Pons (tissue), 1 donor: ENCODE data around the gene RAD52.

ENCODE experiments used
- DNase-seq: peaks from one replicate; pipeline ENCODE4 v3.0.0-alpha.2; 2016; ENCODE audit warnings: low spot score

The RAD52 gene

DNA sequence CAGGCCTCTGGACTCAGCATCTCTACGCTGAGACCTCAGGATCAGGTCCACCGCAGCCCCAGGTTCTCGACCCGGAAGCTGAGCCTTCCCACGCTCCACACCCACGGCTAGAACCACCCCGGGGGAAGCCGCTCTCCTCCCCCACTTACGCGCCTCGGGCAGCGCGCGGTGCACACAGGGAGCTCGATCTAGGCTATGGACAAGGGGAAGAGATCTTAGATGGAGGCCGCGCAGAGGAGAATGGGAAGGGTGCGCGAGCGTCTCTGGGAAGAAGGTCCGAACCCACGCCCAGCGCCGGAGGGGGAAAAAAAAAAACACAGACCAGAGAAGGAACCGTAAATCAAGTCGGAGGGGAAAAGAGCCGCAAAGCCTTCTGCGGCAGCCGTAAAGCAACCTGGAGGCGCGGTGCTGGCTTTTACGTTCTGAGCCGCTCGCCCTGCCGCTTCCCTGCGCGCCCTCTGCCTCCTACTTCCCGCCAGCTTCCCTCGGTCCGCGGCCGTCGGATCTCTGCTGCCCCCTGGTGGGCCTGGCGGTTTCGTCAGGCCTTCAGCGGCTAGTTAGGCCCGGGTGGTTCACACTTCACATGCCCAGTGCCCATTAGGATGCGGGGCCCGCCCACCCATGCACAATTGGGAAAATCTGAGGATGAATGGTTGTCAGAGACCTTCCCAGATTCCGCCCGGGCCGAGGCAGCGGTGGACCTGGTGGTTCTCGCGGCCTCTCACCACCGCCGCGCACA, at the start of gene RAD52:
RAD52 (minus strand) TSS at position 242 of the 739 bp plus-strand sequence. CDS start 16,636 bp downstream, outside the sequence.
- peak; percentile 97 for DNase-seq

DNA sequence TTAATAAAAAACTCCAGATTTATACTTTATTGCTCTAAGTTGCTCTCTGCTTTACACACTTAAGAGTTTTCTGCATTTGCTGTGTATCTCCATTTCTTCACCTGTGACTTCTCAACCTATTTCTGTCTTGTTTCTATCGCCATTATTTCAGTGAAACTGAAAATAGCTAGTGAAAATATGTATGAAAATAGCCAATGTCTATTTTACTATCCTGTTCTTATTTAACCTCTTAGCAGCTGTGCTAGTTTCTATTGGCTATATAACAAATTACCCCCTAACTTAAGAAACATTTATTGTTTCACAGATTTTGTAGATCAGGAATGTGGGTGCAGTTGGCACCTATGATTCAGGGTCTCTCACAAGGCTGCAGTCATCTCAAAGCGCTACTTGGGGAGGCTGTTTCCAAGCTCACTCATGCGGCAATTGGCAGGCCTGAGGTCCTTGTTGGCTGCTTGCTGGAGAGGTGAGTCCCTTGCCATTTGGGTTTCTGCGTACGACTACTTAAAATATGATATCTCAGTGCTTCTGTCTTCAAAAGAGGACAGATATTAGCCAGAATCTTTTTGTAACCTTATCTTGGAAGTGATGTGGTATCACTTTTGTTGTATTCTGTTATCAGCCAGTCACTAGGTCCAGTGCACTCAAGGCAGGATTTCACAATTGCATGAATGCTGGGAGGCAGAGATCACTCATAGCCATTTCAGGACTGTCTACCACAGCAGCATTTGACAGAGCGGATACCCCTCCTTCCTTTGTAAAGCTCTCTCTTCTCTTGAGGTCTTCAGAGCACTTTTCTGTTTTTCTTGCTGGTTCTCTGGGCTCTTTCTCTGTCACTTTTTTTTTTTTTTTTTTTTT, 48.8 kb upstream of the RAD52 start:
- DNase-seq: no peak

DNA sequence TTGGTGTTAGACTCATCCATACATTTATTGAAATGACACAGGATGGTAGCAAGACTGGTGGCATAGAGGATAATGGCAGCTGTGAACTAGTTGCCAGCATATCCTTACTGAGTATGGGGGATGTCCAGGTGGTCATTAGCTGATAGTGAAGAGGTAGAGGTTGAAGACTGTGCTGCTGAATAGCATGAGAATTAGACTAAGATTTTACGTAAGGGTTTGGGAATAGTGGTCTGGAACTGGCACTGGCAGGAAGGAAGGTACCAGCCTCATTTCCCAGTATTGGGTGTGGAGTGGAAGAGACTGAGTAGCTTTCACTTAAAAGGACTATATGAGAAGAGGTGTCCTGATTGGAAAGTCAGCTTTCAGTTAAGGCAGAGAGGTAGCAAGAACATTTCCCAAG, 48.0 kb upstream of the RAD52 start:
- DNase-seq: no peak

DNA sequence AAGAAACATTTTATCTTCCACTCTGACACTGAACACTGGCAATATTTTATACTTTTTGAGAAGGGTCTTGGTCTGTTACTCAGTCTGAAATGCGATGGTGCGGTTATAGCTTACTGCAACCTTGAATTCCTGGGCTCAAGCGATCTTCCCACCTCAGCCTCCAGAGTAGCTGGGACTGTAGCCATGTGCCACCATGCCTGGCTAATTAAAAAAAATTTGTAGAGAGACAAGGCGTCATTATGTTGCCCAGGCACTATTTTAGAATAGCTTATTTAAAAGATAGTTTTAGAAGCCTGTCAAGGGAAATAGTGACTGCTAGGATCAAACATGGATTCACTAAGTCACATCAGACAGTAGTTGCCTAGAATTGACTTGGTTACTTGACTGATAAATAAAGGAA, 47.4 kb upstream of the RAD52 start:
- DNase-seq: no peak

DNA sequence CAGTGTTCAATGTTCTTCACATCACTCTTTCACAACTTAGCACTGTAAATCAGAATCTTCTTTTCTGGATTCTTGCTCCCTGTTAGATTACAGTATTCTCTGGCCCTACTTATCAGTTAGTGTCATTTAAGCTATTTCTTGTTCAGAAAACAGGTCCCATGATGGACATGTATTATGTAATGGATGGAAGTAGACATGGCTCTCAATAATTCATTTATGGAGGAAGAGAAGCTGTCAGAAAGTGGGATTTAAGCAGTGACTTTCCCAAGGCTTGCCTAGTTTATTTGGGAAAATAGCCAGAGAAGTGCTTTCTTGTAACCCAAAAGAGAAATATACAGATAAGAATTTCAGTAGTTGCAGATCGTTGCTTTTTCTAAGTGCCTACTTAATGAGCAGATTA, 43.2 kb upstream of the RAD52 start:
- peak; percentile 13 for DNase-seq

DNA sequence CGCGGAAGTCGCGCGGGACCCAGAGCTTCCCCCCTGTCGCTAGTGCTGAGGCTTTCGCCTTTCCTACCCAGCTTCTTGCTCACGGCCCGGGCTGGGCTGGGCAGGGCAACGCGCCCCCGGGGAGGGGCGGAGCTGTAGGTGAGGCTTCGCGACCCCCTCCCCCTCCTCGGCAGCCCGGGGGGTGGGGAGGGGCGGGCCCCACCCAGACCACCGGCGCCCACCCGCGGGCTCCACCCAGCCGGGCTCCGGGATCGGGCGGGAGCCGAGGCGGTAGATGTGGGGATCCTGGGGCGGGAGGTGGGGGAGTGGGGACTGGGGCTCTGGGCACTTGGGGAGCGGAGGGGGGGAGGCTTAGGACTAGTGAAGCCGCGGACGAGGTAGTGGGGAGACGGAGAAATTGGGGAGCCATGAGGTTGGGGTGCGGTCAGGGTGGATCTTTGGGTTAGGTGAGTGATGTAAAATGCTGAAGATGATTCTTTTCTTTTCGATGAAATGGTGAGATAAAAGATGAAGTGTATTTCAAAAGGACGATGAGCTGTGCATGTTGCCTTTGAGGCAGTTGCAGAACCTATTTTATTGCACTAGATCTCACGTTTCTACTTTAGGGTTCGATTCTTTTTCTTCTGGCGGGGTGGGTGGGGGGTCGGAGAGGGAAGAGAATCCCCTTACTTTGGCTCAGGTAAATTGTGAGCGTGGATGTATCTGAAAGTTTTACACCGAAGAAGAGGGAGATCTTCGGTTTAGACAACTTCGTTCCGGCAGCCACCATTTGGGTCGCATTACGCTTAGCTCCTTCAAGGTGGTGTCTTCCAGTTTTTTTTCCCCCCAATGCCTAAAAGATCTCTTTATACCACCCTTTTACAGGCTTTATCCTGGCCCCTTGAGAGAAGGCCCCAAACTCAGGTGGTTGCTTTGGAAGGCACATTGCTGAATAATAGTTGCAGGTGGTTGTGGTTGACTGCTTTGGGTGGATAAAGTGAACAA, 42.1 kb upstream of the RAD52 start:
- DNase-seq: peak; percentile 35

DNA sequence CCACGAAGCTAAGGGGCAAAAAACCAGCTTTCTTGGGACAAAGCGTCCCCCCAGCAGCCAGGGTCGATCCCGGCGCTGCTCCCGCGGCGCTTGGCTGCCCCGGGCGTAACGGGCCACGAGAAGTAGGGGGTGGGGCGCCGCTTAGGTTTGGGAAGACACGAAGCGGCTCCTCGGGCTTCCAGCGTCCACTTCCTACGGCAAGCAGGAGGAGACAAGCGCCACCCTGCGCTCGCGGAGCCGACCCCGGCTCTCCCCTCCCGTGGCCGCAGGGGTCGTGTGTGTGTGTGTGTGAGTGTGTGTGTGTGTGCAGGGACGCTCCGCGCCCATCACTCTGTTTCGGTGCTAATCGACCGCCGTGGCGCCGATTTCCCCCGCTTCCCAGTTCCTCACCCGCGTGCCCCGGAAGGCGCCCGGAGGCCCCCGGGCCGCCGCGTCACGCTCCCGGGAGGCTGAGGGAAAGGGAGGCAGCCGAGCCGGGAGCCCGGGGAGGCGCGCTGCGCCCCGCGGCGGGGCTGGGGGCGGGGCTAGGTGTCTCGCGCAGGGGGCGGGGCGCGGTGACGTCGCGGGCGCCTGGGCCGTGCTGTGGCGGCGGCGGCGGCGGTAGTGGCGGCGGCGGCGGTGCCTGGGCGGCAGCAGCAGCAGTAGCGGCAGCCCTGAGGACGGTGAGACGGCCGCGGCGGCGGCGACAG, 41.3 kb upstream of the RAD52 start, which contains the start of gene ERC1:
ERC1 (plus strand) TSS at position 563 of the 689 bp plus-strand sequence. CDS start 36,681 bp downstream, outside the sequence.
- peak; percentile 81 for DNase-seq

DNA sequence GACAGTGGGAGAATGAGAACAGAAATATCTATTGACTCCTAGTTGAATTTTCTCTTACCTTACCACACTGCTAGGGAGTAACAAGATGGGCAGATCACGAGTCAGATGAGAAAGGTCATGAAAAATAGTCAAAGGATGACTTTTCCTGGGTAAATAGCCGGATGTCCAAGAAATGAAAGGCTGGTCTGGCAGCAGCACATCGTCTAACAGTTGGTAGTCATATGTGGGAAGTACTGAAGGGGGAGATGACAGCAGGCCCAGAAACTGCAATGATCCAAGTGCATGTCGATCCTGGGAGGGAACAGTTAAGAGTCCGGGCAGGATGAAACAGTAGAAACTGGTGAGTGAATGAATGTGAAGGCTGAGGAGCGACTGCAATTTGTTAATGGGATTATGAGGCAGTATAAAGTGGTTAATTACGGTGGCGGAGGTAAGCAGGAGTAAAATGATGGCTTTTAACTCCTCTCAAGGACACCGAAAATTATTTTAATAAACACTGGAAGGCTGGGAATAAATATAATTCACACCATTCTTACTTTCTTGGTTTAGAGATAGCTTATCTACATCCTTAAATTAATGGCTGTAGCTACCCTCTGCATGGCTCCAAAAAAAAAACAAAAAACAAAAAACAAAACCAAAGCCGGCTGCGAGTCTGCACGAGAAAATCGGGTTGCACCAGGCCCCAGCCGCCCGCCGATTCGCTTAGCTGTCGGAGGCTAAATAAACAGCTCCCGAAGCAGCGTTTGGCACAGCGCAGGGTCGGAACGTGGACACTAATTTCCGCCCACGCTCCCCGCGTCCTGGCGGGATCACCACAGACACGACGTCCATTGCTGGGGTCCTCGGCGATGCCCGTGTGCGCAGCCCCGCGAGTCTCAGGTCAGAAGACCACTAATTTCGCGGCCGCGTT, 40.5 kb upstream of the RAD52 start:
- peak; percentile 49 for DNase-seq

DNA sequence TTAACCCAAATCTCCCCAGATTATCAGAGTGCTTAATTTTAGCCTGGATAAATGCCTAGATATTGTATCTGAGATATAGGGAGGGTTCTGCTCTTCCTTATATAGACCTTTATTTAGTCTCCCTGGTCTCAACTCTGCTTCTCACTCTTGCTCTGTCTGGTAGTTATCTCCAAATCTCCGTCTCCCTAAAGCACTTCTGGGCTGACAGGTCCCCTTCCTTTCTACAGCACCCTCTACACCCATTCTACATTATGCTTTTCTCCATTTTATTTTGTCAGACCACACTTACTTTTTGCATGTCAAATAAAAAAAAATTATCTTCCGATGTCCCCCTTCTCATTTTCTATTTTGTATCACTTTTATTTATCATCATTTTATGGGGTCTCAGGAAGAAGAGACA, 39.6 kb upstream of the RAD52 start:
- DNase-seq: no peak

DNA sequence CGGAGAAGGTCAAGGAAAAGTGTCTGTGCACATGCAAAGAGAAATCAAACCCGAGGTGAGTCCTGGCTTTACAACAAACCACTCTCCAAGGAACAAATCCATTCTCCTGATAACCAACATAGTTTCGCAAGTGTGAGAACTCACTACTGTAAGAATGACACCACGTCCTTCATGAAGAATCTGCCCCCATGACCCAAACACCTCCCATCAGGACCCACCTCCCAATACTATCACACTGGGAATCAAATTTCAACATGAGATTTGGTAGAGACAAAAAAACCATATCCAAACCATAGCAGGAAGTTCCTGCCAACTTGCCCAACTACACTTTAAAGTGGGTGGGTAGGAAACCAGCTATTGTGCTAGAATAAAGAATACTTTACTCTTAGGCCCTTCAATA, 39.2 kb upstream of the RAD52 start:
- DNase-seq: no peak

DNA sequence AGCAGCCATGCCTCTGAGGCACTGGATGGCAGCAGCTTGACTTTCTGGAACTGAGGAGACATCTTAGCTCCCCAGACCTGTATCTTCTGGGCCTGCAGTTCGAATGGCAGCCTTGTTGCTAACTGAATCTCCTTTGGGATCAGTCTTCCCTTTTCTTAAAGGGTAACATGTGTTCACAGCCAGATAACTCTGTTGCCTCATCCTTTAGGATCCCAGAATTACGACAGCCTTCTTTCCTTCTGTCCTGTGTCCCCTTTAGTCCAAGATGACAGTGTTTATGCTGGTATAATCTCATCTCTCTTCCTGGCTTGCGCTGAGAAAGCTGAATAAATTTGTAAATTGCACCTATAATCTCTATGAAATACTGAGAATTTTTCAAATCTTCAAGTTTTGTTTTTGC, 32.5 kb upstream of the RAD52 start:
- no peak for DNase-seq

DNA sequence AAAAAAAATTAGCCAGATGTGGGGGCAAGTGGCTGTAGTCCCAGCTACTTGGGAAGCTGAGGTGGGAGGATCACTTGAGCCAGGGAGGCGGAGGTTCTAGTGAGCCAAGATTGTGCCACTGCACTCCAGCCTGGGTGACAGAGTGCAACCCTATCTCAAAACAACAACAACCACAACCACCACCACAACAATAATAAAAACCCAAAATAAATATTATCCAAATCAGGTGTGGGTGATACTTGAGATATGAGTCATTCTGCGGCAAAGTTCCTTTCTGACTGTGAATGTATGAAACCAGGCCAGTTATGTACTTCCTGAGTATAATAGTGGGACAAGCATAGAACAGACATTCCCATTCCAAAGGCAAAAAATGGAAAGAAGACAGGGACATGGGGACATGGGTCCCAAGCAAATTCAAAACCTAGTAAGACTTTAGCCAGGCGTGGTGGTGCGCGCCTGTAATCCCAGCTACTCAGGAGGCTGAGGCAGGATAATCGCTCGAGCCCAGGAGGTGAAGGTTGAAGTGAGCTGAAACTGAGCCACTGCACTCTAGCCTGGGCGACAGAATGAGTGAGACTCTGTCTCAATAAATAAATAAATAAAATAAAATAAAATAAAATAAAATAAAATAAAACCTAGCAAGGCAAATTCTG, 31.8 kb upstream of the RAD52 start:
- DNase-seq: no peak

DNA sequence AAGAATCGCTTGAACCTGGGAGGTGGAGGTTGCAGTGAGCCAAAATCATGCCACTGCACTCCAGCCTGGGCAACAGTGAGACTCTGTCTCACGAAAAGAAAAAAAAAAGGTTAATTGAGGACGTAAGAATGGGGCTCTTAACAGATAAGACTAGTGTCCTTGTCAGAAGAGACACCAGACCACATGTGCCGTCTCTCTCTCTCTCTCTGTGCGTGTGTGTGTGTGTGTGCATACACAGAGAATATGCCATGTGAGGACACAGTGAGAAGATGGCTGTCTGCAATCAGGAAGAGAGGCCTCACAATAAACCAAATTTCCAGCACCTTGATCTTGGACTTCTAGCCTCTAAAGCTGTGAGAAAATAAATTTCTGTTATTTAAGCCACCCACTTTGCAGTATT, 29.9 kb upstream of the RAD52 start:
- DNase-seq: no peak

DNA sequence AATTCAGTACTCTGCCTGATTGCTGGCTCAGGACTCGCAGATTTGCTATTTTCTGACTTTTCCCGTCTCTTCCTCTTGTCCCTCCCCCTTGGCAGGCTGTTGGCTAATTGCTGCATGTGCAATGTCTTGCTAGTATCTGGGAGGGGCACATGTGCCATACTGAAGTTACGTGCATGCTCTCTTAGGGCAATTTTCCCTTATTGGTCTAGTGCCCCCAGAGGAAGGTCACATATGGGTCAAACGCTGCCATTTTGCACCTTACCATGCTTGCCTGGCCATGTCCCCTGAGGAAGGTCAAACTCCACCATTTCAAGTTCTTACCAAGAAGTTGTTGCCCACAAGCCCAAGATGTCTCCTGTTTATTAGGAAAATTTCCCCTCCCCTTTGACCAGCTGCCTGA, 27.7 kb upstream of the RAD52 start:
- DNase-seq: no peak

DNA sequence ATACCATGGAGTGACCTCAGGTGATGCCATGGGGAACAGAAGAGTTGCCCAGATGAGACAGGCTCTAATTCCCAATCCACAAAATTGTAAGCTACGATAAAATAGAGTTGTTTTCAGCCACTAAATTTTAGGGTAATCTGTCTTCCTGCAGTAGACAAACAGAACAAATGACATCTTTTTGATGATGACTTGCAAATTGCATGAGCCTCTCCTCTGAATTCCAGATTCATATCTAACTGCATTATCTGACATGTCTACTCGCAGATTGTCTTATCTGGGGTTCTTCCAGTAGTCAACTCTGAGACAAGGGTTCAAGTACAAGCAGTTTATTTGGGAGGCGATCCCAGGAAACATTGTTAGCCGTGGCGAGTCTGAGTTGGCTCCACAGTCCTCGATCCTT, 27.1 kb upstream of the RAD52 start:
- DNase-seq: no peak

DNA sequence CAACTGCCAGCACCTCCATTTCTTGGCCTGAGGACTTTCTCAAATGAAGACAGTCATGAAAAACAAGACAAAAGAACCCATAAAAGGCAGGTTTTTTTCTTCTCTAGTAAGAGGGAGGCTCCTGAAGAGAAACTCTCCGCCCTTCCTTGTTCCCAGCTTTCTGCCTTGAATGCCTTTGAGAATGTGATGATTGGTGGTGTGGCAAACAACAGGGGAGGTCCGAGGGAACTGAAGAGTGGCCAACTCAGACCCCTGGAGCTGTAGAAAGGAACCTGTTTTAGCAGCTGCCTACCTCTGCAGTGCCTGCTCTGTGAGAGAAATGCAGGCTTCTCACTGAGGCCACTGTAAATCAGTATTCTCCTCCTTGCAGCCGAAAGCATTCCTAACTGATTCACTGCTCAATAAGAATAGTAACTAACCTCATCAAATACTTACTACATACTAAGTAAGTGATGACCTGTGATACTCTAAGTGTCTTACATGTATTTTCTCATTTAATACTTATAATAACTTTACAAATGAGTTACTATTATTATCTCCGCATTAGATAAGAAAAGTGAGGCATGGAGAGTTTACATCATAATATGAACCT, 24.9 kb upstream of the RAD52 start:
- no peak for DNase-seq

DNA sequence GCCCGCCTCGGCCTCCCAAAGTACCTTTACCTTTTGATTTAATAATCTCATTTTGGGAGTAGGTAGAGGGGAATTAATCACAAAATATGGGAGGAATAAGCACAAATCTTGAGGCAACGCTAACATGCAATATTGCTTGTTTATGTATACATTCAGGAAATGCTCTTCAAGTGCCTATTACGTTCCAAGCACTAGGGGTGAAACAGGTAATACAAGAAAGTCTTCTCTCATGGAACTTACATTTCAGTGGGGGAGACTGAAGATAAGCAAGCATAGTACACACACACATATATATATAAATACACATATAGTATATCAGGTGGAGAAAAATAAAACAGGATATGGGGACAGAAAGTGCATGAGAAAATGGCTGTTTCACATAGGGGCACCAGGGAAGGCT, 22.5 kb upstream of the RAD52 start:
- no peak for DNase-seq

DNA sequence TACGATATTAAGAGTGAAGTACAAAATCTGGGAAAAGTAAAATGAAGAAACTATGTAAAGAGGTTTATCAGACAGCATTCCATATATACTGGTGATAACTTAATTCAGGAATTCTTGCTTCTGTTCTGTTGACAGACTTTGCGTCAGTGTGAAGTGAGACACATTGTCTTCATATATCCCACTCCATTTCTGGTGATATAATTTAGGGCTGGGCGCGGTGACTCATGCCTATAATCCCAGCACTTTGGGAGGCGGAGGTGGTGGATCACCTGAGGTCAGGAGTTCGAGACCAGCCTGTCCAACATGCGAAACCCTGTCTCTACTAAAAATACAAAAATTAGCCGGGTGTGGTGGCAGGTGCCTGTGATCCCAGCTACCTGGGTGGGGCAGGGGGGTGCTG, 20.3 kb upstream of the RAD52 start:
- no peak for DNase-seq

DNA sequence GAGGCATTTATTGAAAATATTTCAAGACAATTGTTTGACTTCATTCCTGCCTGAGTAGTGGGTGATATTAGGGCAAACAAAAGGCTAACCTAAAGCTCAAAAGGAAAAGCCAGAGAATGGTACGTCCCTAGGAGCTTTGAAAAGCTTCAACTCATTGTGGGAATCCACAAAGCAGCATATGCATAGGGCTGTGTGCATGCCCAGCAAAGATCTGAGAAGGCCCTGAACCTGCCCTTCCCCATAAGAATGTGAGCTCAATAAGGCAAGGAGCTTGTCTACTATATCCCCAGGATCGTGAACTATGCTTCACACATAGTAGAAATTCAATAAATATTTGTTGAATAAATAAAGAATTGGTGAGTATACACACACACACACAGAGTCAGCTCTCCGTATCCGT, 19.1 kb upstream of the RAD52 start:
- DNase-seq: no peak
